Measurements from ENCODE around the gene SAG. TPM values are rescaled to one million over a fixed set of nuclear protein-coding genes. Genes with fewer than 3 reads are reported as not detected.

SAG gene
- total and polyA plus RNA-seq, 11 donors = 1.4 TPM; not detected in 10

- Histone ChIP-seq H3K4me1 (no peaks in the 10 kb centered on the region), H3K27ac (no peak overlapping the region), H3K36me3 (no peaks in the 10 kb centered on the region), H3K4me3 (no peak overlapping the region), H3K27me3 (peaks cover 0 to 10% (median 0%) of the 10 kb centered on the region in 9 donors), H3K9me3 (peaks cover 0 to 3% (median 0%) of the 10 kb centered on the region in 12 donors)
- 79 to 85% (median 84%) methylated on average over 6 of the region's 6 CpGs for WGBS, 4 donors
- intact Hi-C loops (cut with DNase I) = no loop called here
- ATAC-seq = no peak
- TF ChIP-seq CTCF (IDR thresholded peaks at IDR 0.05) = no peak
- no peak for TF ChIP-seq POLR2A (IDR thresholded peaks at IDR 0.05)
- DNase-seq = no peak
Observed at GRCh38 chr2:233321166-233321565, 13.6 kb downstream of the SAG start.

GRCh38 chr2:233323851-233324250 is 16.2 kb downstream of the SAG start:
- DNase-seq (no peak), ATAC-seq (no peak)
- Histone ChIP-seq H3K27ac (no peak overlapping the region), H3K4me3 (no peak overlapping the region), H3K36me3 (no peaks in the 10 kb centered on the region), H3K27me3 (peaks cover 0 to 10% (median 0%) of the 10 kb centered on the region in 9 donors), H3K4me1 (no peaks in the 10 kb centered on the region), H3K9me3 (no peaks in the 10 kb centered on the region)
- 88 to 93% (median 90%) methylated on average over 8 of the region's 8 CpGs for WGBS, 4 donors
- intact Hi-C loops (cut with DNase I) = no loop called here
- TF ChIP-seq CTCF (IDR thresholded peaks at IDR 0.05) (no peak), POLR2A (IDR thresholded peaks at IDR 0.05) (no peak)

- H3K9me3 ChIP-seq = no peaks in the 10 kb centered on the region
Observed at GRCh38 chr2:233325256-233325655, 17.6 kb downstream of the SAG start.

GRCh38 chr2:233325814-233326213 is 18.2 kb downstream of the SAG start:
- Histone ChIP-seq H3K4me3 (no peak overlapping the region), H3K9me3 (no peaks in the 10 kb centered on the region), H3K4me1 (peaks cover 0 to 8% (median 0%) of the 10 kb centered on the region in 12 donors), H3K36me3 (no peaks in the 10 kb centered on the region), H3K27ac (no peak overlapping the region), H3K27me3 (no peaks in the 10 kb centered on the region)
- no peak for DNase-seq
- ATAC-seq = no peak
- intact Hi-C loops (cut with DNase I) = no loop called here
- TF ChIP-seq CTCF (IDR thresholded peaks at IDR 0.05) (no peak), POLR2A (IDR thresholded peaks at IDR 0.05) (no peak)
- 73 to 77% (median 75%) methylated on average over 8 to 10 of the region's 10 CpGs for WGBS, 4 donors

More at GRCh38 chr2:233325256-233325655, 17.6 kb downstream of the SAG start:
- DNase-seq = no peak
- H3K27ac ChIP-seq = no peak overlapping the region
- no peak for ATAC-seq
- 72 to 78% (median 73%) methylated on average over 4 of the region's 4 CpGs for WGBS, 4 donors
- no peak overlapping the region for H3K4me3 ChIP-seq
- peaks cover 0 to 4% (median 0%) of the 10 kb centered on the region in 9 donors for H3K27me3 ChIP-seq
- TF ChIP-seq POLR2A (IDR thresholded peaks at IDR 0.05) (no peak), CTCF (IDR thresholded peaks at IDR 0.05) (no peak)
- no peaks in the 10 kb centered on the region for H3K36me3 ChIP-seq
- H3K4me1 ChIP-seq = peaks cover 0 to 5% (median 0%) of the 10 kb centered on the region in 12 donors
- intact Hi-C loops (cut with DNase I) = no loop called here
